H9 (cell line): ENCODE data around the gene CCDC86. TPM values are rescaled to one million over a fixed set of nuclear protein-coding genes. Genes with fewer than 3 reads are reported as not detected.

Experiments used
- DNase-seq: peaks from one replicate; pipeline ENCODE4 v3.0.0-alpha.2; 2017
- H2AFZ ChIP-seq: one replicate; pipeline ENCODE4 v1.6.1; 2013; ENCODE audit warnings: mild to moderate bottlenecking, low read length, control low read depth, moderate library complexity
- H2AK5ac ChIP-seq: 2 replicates; pipeline ENCODE4 v1.6.1; 2013; ENCODE audit warnings: low read length, control low read depth, mixed read lengths; ENCODE audit not compliant: insufficient read length
- H2BK120ac ChIP-seq: one replicate; pipeline ENCODE4 v1.6.1; 2013; ENCODE audit warnings: low read depth, mild to moderate bottlenecking, low read length, control low read depth, inconsistent platforms; ENCODE audit not compliant: poor library complexity, severe bottlenecking
- H2BK12ac ChIP-seq: 2 replicates; pipeline ENCODE4 v1.6.1; 2013; ENCODE audit warnings: low read length, control low read depth, mixed read lengths, low read depth; ENCODE audit not compliant: insufficient read length
- H2BK15ac ChIP-seq: 2 replicates; pipeline ENCODE4 v1.6.1; 2013; ENCODE audit warnings: low read depth, low read length, control low read depth
- H2BK20ac ChIP-seq: one replicate; pipeline ENCODE4 v1.6.1; 2013; ENCODE audit warnings: low read depth, mild to moderate bottlenecking, low read length, control low read depth, inconsistent platforms; ENCODE audit not compliant: poor library complexity, severe bottlenecking
- H2BK5ac ChIP-seq: 2 replicates; pipeline ENCODE4 v1.6.1; 2013; ENCODE audit warnings: low read length, control low read depth, mixed read lengths; ENCODE audit not compliant: insufficient read length
- H3K14ac ChIP-seq: 2 replicates; pipeline ENCODE4 v1.6.1; 2013; ENCODE audit warnings: low read length, control low read depth; ENCODE audit not compliant: insufficient read depth
- H3K18ac ChIP-seq: 2 replicates; pipeline ENCODE4 v1.6.1; 2013; ENCODE audit warnings: low read depth, mild to moderate bottlenecking, mixed read lengths, low read length, control low read depth; ENCODE audit not compliant: insufficient read length
- H3K23ac ChIP-seq: 2 replicates; pipeline ENCODE4 v1.6.1; 2013; ENCODE audit warnings: low read length, control low read depth, mixed read lengths, low read depth; ENCODE audit not compliant: insufficient read length
- H3K23me2 ChIP-seq: 2 replicates; pipeline ENCODE4 v1.6.1; 2013; ENCODE audit warnings: low read depth, mild to moderate bottlenecking, mixed read lengths, low read length, control low read depth; ENCODE audit not compliant: insufficient read length, poor library complexity, severe bottlenecking
- H3K27ac ChIP-seq: 2 replicates; pipeline ENCODE4 v1.5.1; 2013; ENCODE audit warnings: low read length, control low read depth, mixed read lengths, low read depth; ENCODE audit not compliant: insufficient read length
- H3K27me3 ChIP-seq: 2 replicates; pipeline ENCODE4 v1.6.1; 2013; ENCODE audit warnings: low read length, control low read depth, inconsistent platforms; ENCODE audit not compliant: insufficient read depth
- H3K4ac ChIP-seq: 2 replicates; pipeline ENCODE4 v1.6.1; 2013; ENCODE audit warnings: low read depth, mild to moderate bottlenecking, control low read depth, inconsistent platforms, low read length, moderate library complexity
- H3K4me1 ChIP-seq: 2 replicates; pipeline ENCODE4 v1.6.1; 2013; ENCODE audit warnings: low read length, control low read depth, inconsistent platforms; ENCODE audit not compliant: insufficient read depth
- H3K4me2 ChIP-seq: 2 replicates; pipeline ENCODE4 v1.6.1; 2013; ENCODE audit warnings: low read length, control low read depth, mixed read lengths; ENCODE audit not compliant: insufficient read length, insufficient read depth
- H3K56ac ChIP-seq: 2 replicates; pipeline ENCODE4 v1.6.1; 2013; ENCODE audit warnings: low read depth, mild to moderate bottlenecking, mixed read lengths, low read length, control low read depth; ENCODE audit not compliant: insufficient read length
- H3K79me1 ChIP-seq: 2 replicates; pipeline ENCODE4 v1.6.1; 2013; ENCODE audit warnings: low read depth, mild to moderate bottlenecking, moderate library complexity, low read length, control low read depth, inconsistent platforms; ENCODE audit not compliant: insufficient read depth, poor library complexity, severe bottlenecking
- H3K79me2 ChIP-seq: 2 replicates; pipeline ENCODE4 v1.6.1; 2013; ENCODE audit warnings: low read length, control low read depth, inconsistent platforms; ENCODE audit not compliant: insufficient read depth
- H3K9ac ChIP-seq: 2 replicates; pipeline ENCODE4 v1.6.1; 2013; ENCODE audit warnings: low read length, control low read depth, mixed read lengths; ENCODE audit not compliant: insufficient read length; ENCODE audit errors: extremely low read depth
- H3K9me3 ChIP-seq: one replicate; pipeline ENCODE4 v1.6.1; 2013; ENCODE audit warnings: low read depth, low read length, inconsistent platforms; ENCODE audit not compliant: control insufficient read depth
- H3T11ph ChIP-seq: one replicate; pipeline ENCODE4 v1.6.1; 2013; ENCODE audit warnings: mild to moderate bottlenecking, low read length, control low read depth, inconsistent platforms
- H4K20me1 ChIP-seq: one replicate; pipeline ENCODE4 v1.6.1; 2013; ENCODE audit not compliant: control insufficient read depth, insufficient read length, insufficient read depth
- H4K5ac ChIP-seq: 2 replicates; pipeline ENCODE4 v1.6.1; 2013; ENCODE audit warnings: low read depth, mild to moderate bottlenecking, mixed read lengths, low read length, control low read depth; ENCODE audit not compliant: insufficient read length
- H4K8ac ChIP-seq: replicated peaks from 2 replicates; pipeline ENCODE4 v1.6.1; 2013; ENCODE audit warnings: low read length, control low read depth, mixed read lengths, low read depth; ENCODE audit not compliant: insufficient read length
- H4K91ac ChIP-seq: 2 replicates; pipeline ENCODE4 v1.6.1; 2013; ENCODE audit warnings: low read depth, mild to moderate bottlenecking, moderate library complexity, mixed read lengths, low read length, control low read depth; ENCODE audit not compliant: insufficient read length
- H3K27ac Mint-ChIP-seq, 3 experiments: 2 replicates in 2 of 3; 3 replicates in 1 of 3; pipeline ENCODE4 v1.8.0; 2020 to 2021; ENCODE audit warnings: mixed read lengths in 3 of 3, mild to moderate bottlenecking in 1 of 3, moderate library complexity in 1 of 3
- H3K27me3 Mint-ChIP-seq: 2 replicates; pipeline ENCODE4 v1.8.0; 2021; ENCODE audit warnings: low read depth, mild to moderate bottlenecking, moderate library complexity, mixed read lengths
- H3K36me3 Mint-ChIP-seq, 3 experiments: 2 replicates in 2 of 3; 3 replicates in 1 of 3; pipeline ENCODE4 v1.8.0; 2020 to 2021; ENCODE audit warnings: low read depth in 3 of 3, mixed read lengths in 3 of 3; ENCODE audit not compliant: insufficient read depth in 1 of 3
- H3K4me1 Mint-ChIP-seq, 2 experiments: 2 replicates each; pipeline ENCODE4 v1.8.0; 2020; ENCODE audit warnings: mixed read lengths in 2 of 2
- H3K4me3 Mint-ChIP-seq, 2 experiments: 2 replicates in 1 of 2; 3 replicates in 1 of 2; pipeline ENCODE4 v1.8.0; 2020 to 2021; ENCODE audit warnings: mild to moderate bottlenecking in 2 of 2, mixed read lengths in 2 of 2, moderate library complexity in 1 of 2
- H3K9me3 Mint-ChIP-seq, 2 experiments: 2 replicates in 1 of 2; 3 replicates in 1 of 2; pipeline ENCODE4 v1.8.0; 2020; ENCODE audit warnings: mild to moderate bottlenecking in 2 of 2, mixed read lengths in 2 of 2, moderate library complexity in 1 of 2
- WGBS: extraction: QIAGEN DNeasy Blood & Tissue Kit; methylation state at CpG from one replicate; pipeline ENCODE4 v1.1.7; 2013; ENCODE audit warnings: missing lambda C conversion rate, low lambda C conversion rate, mixed read lengths; ENCODE audit not compliant: insufficient read length; ENCODE audit errors: extremely low coverage; 5-methylcytosine and 5-hydroxymethylcytosine counted together
- total RNA-seq: library from RNA; stranded (reverse); gene quantifications from 2 replicates; pipeline ENCODE4 v1.2.1, GENCODE V29; 2021
- TF ChIP-seq, protein P1 (sequence below): fragments of 200-600 bp; sonication (generic); conservative IDR thresholded peaks from 3 replicates; pipeline ENCODE4 v1.8.0; 2021; ENCODE audit warnings: antibody characterized with exemption, mild to moderate bottlenecking

CCDC86 gene
- total RNA-seq, 1 experiment from 2014 or later, result 82.3 TPM

DNA sequence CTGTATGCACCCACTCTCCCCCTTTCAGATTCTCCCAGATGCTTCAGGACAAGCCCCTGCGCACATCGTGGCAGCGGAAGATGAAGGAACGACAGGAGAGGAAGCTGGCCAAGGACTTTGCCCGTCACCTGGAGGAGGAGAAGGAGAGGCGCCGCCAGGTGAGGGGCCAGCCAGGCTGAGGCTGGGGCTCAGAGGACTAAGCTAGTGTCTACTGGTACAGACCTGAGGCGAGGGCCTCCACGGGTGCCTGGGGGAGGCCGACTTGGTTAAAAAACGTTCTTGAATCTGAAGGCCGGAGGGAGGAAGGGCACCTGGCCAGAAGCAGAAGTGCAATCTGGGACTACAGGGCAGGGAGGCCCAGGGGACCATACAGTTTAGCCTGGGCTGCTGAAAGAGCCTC is 6.0 kb downstream of the CCDC86 start:
- no peak overlapping the region for H4K91ac ChIP-seq
- H3K36me3 Mint-ChIP-seq, result peaks cover 43 to 76% (median 54%) of the 10 kb centered on the region in 3 experiments
- H3K4me1 Mint-ChIP-seq, result peaks cover 24 to 25% of the 10 kb centered on the region in 2 experiments
- no peak for DNase-seq
- WGBS, result no CpG with 5 or more reads among the region's 12 CpGs
- TF ChIP-seq, protein P1, sequence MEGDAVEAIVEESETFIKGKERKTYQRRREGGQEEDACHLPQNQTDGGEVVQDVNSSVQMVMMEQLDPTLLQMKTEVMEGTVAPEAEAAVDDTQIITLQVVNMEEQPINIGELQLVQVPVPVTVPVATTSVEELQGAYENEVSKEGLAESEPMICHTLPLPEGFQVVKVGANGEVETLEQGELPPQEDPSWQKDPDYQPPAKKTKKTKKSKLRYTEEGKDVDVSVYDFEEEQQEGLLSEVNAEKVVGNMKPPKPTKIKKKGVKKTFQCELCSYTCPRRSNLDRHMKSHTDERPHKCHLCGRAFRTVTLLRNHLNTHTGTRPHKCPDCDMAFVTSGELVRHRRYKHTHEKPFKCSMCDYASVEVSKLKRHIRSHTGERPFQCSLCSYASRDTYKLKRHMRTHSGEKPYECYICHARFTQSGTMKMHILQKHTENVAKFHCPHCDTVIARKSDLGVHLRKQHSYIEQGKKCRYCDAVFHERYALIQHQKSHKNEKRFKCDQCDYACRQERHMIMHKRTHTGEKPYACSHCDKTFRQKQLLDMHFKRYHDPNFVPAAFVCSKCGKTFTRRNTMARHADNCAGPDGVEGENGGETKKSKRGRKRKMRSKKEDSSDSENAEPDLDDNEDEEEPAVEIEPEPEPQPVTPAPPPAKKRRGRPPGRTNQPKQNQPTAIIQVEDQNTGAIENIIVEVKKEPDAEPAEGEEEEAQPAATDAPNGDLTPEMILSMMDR, result no peak
- H3K9me3 ChIP-seq, result no peaks in the 10 kb centered on the region
- H3K9ac ChIP-seq, result no peak overlapping the region
- H3T11ph ChIP-seq, result no peak overlapping the region
- H3K9me3 Mint-ChIP-seq, result no peaks in the 10 kb centered on the region
- no peak overlapping the region for H3K4ac ChIP-seq
- H3K79me2 ChIP-seq, result peaks cover 21% of the 10 kb centered on the region; the same call in 1 of the 2 replicates
- no peaks in the 10 kb centered on the region for H4K20me1 ChIP-seq
- H2BK5ac ChIP-seq, result no peak overlapping the region
- no peak overlapping the region for H3K23ac ChIP-seq
- no peak overlapping the region for H3K14ac ChIP-seq
- no peak overlapping the region for H3K27ac ChIP-seq
- no peak overlapping the region for H4K5ac ChIP-seq
- no peaks in the 10 kb centered on the region for H3K79me1 ChIP-seq
- H3K18ac ChIP-seq, result no peak overlapping the region
- H3K4me2 ChIP-seq, result no peak overlapping the region
- peaks cover 4% of the 10 kb centered on the region; the same call in 1 of the 2 replicates for H3K4me1 ChIP-seq
- no peaks in the 10 kb centered on the region; the same call in 1 of the 2 replicates for H3K27me3 Mint-ChIP-seq
- no peak overlapping the region for H3K4me3 Mint-ChIP-seq
- no peak overlapping the region for H2BK20ac ChIP-seq
- peaks cover 6% of the 10 kb centered on the region for H3K23me2 ChIP-seq
- H2AFZ ChIP-seq, result no peak overlapping the region
- no peak overlapping the region for H2BK120ac ChIP-seq
- H2BK15ac ChIP-seq, result no peak overlapping the region
- no peaks in the 10 kb centered on the region for H3K27me3 ChIP-seq
- H2AK5ac ChIP-seq, result no peak overlapping the region
- no peak overlapping the region for H3K27ac Mint-ChIP-seq
- H3K56ac ChIP-seq, result no peak overlapping the region
- no peak overlapping the region for H2BK12ac ChIP-seq
- no peak overlapping the region for H4K8ac ChIP-seq
